GM18861 (cell line): Measurements from ENCODE around the gene EHMT1.
A peak's percentile ranks its signal among the peaks of the same experiment; 100 is the strongest.

Experiments
- ATAC-seq: cut with Tn5 transposase; IDR thresholded peaks from one replicate; pipeline ENCODE4 v1.9.1; 2021; ENCODE audit not compliant: unreplicated experiment

Gene EHMT1

DNA sequence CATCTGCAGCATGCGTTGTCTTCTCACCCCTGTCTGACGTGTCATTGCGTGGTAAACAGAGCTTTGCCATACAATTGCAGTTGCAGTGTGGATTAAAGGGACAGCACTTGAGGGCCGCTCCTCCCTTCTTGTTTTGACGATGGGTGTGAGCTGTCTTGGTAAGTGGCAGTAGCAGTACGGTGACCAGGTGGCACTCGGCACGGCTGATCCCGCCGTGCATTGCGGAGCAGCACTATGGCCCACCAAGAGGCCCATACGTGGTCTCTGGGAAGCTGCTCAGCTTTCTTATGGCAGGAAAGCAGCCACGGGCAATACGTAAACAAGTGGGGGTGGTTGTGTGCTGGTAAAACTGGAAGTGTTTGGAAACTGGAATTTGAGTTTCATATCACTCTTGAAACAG is 25.1 kb downstream of the EHMT1 start:
- no peak for ATAC-seq

DNA sequence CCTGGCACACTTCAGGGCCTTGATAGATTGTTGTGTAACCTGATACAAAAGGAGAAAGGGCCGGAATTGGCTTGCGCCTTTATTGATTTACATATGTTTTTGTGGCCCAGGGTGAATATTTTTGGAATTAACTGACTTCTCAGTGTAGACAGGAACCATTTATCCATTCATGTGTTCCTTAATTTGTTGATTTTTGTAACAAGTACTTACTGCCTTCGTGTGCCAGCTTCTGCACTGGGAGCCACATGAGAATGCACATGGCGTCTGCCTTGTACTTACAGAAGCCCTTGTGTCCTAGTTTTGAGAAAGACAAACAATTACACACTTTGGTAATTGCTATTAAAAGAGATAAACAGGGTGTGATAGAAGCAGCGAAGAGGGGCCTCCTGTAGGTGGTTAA is 26.4 kb downstream of the EHMT1 start:
- no peak for ATAC-seq

DNA sequence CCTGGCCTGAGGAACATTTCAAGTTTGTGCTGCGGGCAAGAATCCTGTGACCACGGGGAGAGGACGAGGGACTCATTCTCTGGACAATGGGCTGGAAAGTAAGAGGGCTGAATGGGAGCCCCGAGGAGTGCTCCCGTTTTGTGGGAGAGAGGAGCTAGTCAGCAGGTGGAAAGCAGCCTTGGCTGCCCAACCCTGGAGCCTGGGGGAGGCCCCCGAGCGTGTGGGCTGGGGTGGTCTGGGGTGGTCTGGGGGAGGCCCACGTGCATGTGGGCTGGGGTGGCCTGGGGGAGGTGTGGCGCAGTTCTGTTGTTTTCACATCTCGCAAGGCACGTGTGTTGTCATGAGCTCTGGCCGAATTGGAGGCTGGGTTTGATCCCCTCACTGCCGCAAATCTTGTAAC is 27.5 kb downstream of the EHMT1 start:
- ATAC-seq, result no peak

DNA sequence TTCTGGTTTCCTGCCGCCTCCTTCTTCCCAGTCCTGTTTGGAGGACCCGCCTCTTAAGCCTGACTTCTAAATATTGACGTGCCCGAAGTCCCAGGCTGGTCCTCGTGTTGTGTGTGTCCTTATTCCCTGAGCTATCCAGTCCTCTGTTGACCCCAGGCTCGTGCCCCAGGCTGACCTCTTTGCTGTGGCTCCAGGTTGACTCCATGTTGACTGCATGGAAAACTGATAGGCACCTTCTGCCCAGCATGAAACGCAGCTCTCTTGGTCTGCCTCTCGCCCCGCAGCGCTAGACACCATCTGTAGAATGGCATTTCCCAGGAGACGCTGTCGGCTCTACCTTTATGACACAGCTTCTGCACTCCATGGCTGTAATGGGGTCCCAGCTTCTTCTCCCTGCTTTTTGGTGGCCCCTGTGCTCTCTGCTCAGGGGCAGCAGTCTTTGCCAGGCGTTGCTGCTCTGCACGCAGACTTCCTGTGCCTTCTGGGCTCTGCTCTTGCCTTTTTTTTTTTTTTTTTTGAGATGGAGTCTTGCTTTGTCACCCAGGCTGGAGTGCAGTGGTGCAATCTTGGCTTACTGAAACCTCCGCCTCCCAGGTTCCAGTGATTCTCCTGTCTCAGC is 28.4 kb downstream of the EHMT1 start:
- no peak for ATAC-seq

DNA sequence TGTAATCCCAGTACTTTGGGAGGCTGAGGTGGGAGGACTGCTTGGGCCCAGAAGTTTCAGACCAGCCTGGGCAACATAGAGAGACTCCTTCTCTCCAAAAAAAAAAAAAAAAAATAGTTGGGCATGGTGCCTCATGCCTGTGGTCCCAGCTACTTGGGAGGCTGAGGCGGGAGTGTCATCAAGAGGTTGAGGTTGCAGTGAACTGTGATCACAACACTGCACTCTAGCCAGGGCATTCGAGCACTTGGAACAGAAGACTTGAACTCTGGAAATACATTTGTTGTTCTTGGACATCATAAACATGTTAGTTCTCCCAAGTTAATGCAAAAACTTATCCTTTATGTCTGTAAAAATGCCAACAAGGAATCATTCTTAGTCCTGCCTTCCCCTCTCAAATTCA is 29.6 kb downstream of the EHMT1 start:
- ATAC-seq, result no peak

DNA sequence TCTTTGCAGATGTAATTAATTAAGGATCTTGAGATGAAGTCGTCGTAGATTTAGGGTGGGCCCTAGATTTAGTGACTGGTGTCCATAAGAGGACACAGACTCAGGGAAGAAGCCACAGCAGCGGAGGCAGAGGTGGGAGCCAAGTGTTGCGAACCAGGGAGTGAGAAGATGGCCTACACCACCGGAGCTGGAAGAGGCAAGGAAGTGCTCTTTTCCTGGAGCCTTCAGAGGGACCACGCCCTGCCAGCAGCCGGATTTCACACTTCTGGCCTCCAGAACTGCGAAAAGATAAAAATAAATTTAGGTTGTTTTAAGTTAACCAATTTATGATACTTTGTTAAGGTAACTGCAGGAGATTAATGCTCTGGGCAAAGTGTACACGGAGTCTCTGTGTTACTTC is 30.7 kb downstream of the EHMT1 start:
- no peak for ATAC-seq

DNA sequence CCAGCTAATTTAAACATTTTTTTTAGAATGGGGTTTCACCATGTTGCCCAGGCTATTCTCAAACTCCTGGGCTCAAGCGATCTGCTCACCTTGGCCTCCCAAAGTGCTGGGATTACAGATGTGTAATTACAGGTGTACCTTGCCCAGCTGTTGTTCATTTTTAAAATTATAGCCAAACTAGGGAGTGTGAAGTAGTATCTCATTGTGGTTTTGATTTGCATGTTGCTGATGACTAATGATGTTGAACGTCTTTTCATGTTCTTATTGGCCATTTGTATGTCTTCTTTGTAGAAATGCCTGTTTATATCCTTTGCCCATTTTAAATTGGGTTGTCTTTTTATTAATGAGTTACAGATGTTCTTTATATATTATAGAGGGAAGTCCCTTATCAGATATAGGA is 31.5 kb downstream of the EHMT1 start:
- peak; percentile 43 for ATAC-seq

DNA sequence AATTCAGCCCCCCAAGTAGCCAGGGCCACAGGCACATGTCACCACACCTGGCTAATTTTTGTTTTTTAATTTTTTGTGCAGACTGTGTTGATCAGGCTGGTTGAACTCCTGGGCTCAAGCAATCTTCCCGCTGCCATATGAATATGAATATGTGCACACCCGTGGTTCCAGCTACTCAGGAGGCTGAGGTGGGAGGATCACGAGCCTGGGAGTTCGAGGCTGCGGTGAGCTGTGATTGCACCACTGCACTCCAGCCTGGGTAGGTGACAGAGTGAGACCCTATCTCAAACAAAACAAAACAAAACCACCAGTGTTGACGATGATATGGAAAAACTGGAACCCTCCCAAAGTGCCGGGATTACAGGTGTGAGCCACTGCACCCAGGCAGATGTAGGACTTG is 32.0 kb downstream of the EHMT1 start:
- ATAC-seq, result no peak

DNA sequence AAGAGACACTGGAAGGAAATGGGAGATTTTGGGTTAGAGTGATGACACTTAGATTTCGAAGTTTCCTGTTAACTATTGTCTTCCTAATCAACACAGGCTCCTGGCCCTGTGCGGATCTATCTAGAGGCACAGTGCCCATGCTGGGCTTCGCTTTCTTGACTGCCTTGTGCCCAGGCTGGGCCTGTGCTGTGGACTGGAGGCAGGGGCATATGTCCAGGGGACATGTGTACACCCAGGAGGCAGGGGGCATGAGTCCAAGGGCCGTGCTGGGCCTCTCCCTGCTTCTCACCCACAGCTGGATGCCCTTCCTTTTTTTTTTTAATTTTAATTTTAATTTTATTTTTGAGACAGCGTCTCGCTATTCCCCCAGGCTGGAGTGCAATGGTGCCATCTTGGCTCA is 37.6 kb downstream of the EHMT1 start:
- ATAC-seq, result no peak

DNA sequence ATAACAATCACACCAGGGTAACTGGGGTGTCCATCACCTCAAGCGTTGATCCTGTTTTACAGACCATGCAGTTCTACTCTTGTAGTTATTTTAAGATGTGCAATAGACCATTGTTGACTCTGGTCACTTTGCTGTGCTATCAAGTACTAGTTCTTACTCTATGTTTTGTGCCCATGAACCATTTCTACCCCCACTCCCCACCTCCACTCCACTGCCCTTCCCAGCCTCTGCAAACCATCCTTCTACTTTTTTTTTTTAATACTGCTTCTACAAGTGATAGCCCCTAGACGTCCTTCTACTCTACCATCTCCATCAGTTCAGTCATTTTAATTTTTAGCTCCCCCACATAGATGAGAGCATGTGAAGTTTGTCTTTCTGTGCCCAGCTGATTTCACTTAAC is 38.8 kb downstream of the EHMT1 start:
- ATAC-seq, result no peak

DNA sequence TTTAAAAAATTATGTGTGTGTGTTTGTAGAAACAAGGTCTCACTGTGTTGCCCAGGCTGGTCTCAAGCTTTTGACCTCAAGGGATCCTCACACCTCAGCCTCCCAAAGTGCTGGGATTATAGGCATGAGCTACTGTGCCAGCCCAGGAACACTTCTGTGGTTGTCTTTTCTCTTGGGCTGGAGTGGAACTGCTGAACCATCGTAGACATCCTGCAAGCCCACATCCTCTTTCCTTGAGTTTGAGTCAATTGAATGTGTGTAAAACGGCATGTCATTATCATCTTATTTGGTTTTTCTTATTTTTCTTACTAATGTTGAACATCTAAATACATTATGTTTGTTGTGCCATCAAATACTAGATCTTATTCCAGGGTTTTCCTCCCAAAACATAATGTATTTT is 40.0 kb downstream of the EHMT1 start:
- no peak for ATAC-seq

DNA sequence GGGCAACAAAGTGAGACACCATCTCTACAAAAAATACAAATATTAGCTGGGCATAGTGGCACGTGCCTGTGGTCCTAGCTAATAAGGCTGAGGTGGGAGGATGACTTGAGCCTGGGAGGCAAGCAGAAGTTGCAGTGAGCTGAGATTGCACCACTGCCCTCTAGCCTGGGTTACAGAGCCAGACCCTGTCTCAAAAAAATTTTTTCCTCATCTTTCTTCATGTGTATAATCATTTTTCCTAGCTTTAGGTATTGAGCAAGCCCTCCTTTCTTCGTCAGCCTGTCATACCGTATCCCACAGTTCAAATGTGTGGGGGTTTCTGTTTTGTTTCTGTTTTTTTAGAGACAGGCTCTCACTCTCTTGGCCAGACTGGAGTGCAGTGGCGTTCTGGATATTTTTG is 41.3 kb downstream of the EHMT1 start:
- ATAC-seq, result no peak

DNA sequence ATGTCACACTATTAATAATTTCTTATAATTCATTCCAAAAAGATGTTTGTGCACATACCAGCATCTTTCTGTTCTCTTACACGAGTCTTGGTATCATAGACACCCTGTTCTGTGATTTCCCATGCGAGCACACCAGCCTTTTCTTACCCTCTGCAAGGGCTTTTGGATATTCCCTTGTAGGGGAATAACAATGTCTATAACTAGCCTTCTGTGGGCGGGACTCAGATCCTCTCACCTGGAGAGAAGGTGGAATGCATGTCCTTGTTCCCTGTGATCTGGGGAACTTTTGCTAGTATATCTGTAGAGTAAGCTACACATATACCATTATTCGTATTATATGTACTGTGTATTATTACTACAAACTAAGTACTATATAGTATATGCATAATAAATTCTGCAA is 44.8 kb downstream of the EHMT1 start:
- no peak for ATAC-seq

DNA sequence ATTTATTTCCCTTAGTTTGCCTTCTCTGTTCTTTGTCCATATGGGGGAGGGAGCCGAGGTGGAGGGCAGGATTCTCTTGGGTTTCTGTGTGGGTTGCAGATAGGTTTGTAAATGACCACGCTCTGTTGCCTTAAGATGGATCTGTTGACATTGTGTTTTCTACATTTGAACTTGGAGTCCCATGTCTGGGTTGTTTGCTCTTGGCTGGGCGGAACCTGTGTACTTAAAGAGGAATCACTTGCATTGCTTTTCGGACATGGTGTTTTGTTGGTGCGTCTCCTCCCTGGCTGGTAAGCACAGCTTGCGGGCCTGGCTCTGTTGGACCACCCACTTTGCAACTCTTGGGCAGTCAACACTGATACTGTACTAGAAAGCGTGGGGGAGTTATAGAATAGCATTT is 45.9 kb downstream of the EHMT1 start:
- no peak for ATAC-seq

DNA sequence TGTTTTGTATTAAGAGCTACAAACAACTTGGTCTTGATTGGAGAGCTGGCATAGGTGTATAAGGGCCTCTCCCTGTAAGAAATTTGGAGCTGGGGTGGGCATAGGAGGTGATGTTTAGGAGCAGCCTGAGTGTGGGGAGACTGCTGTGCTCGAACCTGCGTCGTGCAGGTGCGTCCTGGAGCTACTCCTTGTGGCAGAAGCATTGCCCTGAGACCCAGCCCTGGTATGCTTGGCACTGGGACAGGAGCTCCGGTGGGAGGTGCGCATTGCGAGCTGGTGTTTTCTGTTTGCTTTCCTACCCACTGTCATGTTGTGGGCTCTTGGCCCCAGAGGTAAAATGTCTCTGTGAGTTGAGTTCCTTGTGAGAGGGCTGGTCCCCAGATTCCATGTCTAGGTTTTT is 46.4 kb downstream of the EHMT1 start:
- ATAC-seq, result no peak

DNA sequence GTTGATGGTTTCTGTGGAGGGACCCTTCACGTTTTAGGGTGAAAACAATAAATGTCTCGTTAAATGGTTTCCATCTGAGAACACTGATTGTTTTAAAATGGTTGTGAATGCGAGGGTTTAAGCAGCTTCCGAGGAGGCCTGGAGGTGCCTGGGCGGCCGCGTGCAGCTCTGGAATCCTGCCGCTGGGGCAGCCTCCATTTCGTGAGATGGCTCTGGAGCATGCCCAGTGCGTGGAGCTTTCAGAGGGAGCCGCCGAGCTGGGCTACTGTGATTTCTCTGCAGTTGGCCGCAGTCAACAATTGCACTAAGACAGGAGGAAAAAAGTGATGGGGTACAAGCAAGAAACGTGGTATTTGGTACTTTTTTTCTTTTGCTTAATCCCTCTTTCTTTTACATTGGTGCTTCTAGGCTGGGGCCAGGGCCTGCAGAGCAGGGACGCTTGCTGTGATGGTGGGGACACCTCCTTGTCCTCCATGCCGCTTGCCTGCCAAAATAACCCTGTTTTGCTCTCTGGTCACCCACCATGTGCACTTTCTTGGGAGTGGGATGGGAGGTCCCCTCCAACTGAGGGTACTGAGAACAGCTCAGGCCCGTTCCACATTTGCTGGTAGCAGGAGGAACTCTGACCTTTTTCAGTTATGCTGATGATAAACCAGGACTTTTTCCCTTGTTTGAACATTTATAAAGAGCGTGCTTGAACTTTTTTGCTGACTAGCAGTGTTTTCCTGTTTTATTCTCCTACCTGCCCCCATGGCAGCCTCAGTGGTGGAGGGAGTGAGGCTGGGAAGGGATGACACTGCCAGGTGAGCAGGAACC is 47.1 kb downstream of the EHMT1 start:
- ATAC-seq, result no peak

DNA sequence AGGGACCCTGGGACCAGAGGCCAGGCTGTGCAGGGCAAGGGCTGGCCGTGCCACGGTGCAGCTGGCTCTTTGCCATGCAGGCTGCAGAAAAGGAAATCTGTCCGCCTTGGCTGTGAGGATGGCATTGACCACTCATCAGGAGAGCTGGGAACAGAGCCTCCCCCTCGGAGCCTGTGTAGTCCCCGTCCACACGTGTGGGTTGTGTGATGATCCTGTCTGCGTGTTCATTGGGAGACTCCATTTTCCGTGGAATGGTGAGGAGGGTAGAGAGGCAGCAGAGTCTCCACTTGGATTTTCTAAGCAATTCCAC is 47.7 kb downstream of the EHMT1 start:
- ATAC-seq, result no peak

DNA sequence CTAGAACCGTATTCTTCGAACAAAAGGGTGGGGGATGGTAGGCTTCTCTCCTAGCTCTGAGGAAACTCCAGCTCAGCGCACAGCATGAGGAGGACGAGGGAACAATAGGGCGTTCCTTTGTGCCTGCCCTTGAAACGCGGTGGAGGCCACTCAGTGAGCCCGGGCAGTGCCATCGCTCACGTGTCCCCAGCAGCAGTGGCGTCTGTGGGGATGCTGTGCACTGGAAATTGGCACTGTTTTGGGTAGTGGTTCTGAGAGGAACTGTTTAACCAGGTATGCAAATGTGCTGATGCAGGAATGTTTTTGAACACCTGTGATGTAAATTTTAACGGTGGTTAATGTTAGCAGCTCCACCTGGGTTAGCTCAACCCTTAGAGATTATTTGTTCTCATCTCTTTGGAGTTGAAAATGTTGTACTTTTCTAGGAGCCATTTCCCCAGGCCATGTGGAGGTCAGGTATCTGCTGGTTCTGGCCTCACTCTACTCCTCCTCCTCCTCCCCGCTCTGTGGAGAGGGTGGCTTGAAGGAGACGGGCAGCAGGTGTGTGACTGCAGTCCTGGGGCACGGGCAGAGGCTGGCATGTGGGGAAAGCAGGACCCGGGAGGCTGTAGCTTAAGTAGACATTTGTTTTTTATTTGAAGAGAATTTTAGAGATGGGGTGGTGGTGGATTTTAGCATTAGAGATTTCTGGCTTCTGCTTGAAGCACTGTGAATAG is 48.3 kb downstream of the EHMT1 start:
- peak; percentile 44 for ATAC-seq

DNA sequence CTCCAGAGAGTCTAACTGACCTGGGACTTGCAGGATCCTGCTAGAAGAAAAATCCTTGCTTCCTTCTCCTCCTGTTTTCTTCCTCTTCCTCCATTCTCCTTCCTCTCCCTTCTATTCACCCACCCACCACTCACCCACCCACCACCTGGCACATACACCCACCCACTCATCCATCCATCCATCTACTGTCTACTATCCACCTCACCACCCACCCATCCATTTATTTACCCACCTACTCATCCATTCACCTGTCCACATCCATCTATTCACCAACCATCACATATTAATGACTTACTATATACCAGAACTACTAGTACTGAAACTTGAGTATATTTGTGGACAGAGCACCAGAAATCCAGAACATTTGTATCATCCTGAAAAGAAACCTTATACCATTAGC is 49.4 kb downstream of the EHMT1 start:
- ATAC-seq, result no peak

DNA sequence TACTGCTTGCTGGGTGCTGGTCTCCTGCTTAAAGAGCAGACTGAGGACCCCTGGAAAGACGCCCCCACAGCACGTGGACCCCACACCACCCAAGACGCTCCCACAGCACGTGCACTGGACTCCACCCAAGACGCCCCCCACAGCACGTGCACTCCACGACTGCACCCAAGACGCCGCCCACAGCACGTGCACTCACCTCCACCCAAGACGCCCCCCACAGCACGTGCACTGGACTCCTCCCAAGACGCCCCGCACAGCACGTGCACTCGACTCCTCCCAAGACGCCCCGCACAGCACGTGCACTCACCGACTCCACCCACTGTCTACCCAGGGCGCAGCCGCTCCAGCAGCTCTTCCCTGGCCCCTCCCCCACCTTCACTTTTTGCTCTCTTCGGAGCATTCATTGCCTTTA is 50.5 kb downstream of the EHMT1 start:
- no peak for ATAC-seq

DNA sequence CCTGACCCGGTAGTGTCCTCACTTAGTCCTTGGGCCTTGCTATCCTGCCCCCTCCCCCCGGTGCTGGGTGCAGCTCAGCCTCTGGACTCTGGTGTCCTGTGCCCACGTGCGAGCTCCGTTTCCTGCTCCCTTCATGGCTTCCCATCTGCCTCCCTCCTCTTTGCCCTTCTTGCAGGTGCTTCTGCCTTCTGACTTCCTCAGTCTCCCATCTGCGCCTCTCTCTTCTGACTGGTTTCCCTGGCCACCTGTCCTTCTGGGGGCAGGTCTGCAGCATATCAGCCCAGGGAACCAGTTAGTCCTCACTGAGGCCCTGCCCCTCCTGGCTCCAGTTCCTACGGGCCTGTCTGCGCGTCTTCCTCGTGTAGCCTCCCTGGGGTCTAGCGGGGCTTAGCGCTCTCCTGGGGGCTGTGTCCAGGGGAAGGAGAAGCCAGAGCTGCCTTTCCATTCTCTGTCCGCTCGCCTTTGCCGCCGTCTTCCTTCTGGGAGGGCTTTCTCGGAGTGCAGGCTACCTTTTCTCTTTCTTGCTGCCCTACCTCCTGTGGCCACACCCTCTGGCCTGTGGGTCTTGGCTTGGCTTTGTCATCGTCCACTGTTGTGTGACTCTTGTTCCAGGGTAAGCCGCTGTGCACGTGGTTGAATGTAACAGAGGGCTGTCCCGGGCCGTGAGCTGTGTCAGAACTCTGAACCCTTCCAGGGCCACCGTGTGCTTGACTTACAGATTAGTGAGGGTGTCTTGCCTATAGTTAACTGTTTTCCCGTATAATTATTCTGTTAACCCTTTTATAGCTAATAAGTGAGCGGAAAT is 51.8 kb downstream of the EHMT1 start:
- ATAC-seq, result no peak

DNA sequence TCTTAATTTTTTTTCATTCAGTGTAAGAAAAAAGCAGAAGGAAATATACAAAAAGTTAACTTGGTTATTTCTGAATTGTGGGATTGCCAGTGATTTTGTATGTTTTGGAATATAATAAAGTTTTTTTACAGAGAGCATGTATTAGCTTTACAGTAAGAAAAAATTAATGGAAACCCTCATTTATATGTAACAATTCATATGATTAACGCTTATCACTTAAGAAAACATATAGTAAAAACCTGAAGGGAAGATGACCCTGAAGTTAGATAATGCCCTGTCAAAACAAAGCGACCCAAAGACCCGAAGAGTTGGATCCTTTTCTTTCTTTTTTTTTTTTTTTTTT is 52.4 kb downstream of the EHMT1 start:
- ATAC-seq, result no peak
